K562 (cell line): ENCODE measurements around the gene SEMA4G. TPM values are rescaled to one million over a fixed set of nuclear protein-coding genes. Genes with fewer than 3 reads are reported as not detected.

ENCODE experiments used
- BHLHE40 ChIP-seq: IDR thresholded peaks from 2 replicates; pipeline ENCODE4 v1.6.1; 2011; ENCODE audit warnings: low read length, improper control_type of control experiment
- CBX5 ChIP-seq: IDR thresholded peaks from 2 replicates; pipeline ENCODE4 v1.6.1; 2014; ENCODE audit warnings: low read depth, borderline replicate concordance
- CTCFL ChIP-seq: IDR thresholded peaks from 2 replicates; pipeline ENCODE4 v1.6.1; 2011; ENCODE audit warnings: borderline replicate concordance, low read depth, mild to moderate bottlenecking, moderate library complexity, low read length; ENCODE audit not compliant: insufficient read depth, poor library complexity, severe bottlenecking
- E2F3 ChIP-seq: fragments of 250-450 bp; sonication (Bioruptor Pico); IDR thresholded peaks from 2 replicates; pipeline ENCODE4 v1.4.0; 2020; ENCODE audit warnings: mild to moderate bottlenecking
- ETS1 ChIP-seq: conservative IDR thresholded peaks from 2 replicates; pipeline ENCODE4 v1.6.1; 2011; ENCODE audit warnings: low read depth, mild to moderate bottlenecking, low read length; ENCODE audit not compliant: control insufficient read depth
- HNRNPH1 ChIP-seq: fragments of 200-400 bp; formaldehyde crosslinking; optimal IDR thresholded peaks from 2 replicates; pipeline ENCODE3; 2017; ENCODE audit warnings: low read depth, mild to moderate bottlenecking, low read length, moderate library complexity
- MAFG ChIP-seq: fragments of 450-650 bp; conservative IDR thresholded peaks from 2 replicates; pipeline ENCODE4 v1.6.1; 2016; ENCODE audit warnings: missing genetic modification characterization, missing compliant biosample characterization
- NRF1 ChIP-seq, 2 experiments: fragments of 450-650 bp; IDR thresholded peaks in 1 of 2; conservative IDR thresholded peaks in 1 of 2; 2 replicates each; pipeline ENCODE4 v1.6.1; 2014; ENCODE audit warnings: mild to moderate bottlenecking in 2 of 2
- POLR2G ChIP-seq: fragments of 200-400 bp; formaldehyde crosslinking; IDR thresholded peaks from 2 replicates; pipeline ENCODE4 v1.6.1; 2017; ENCODE audit warnings: low read depth, mild to moderate bottlenecking, antibody characterized with exemption, low read length, moderate library complexity
- RBFOX2 ChIP-seq: fragments of 200-400 bp; formaldehyde crosslinking; IDR thresholded peaks from 2 replicates; pipeline ENCODE4 v1.6.1; 2017; ENCODE audit warnings: low read depth, mild to moderate bottlenecking, low read length, moderate library complexity
- SAP30 ChIP-seq: fragments of 200-600 bp; sonication (generic); IDR thresholded peaks from 2 replicates; pipeline ENCODE4 v1.6.1; 2012; ENCODE audit warnings: borderline replicate concordance, low read depth, mild to moderate bottlenecking, moderate library complexity, low read length, control low read depth, inconsistent platforms; ENCODE audit not compliant: insufficient read depth, poor library complexity, severe bottlenecking
- TAF7 ChIP-seq: fragments of 450-650 bp; IDR thresholded peaks from 2 replicates; pipeline ENCODE4 v1.6.1; 2016; ENCODE audit warnings: missing genetic modification characterization, missing compliant biosample characterization
- TCF15 ChIP-seq: fragments of 250-450 bp; sonication (Bioruptor Pico); IDR thresholded peaks from 2 replicates; pipeline ENCODE4 v1.8.0; 2022; ENCODE audit warnings: moderate library complexity, mild to moderate bottlenecking, inconsistent platforms
- TOE1 ChIP-seq, 2 experiments: fragments of 450-650 bp in 1 of 2; sonication (generic) in 1 of 2; formaldehyde crosslinking in 1 of 2; IDR thresholded peaks; 2 replicates each; pipeline versions ENCODE4 v1.7.1 to v1.8.0; 2016 to 2022; ENCODE audit warnings: borderline replicate concordance in 2 of 2, mild to moderate bottlenecking in 2 of 2, antibody characterized with exemption in 1 of 2, inconsistent platforms in 1 of 2, low read depth in 1 of 2, missing genetic modification reagents in 1 of 2, moderate library complexity in 1 of 2
- XRCC5 ChIP-seq: fragments of 200-400 bp; formaldehyde crosslinking; IDR thresholded peaks from 2 replicates; pipeline ENCODE4 v1.6.1; 2017; ENCODE audit warnings: low read depth, mild to moderate bottlenecking, low read length
- ZFP1 ChIP-seq: fragments of 450-650 bp; formaldehyde crosslinking; IDR thresholded peaks from 2 replicates; pipeline ENCODE4 v1.4.0; 2020; ENCODE audit warnings: mild to moderate bottlenecking, mixed read lengths
- ZNF121 ChIP-seq: sonication (generic); formaldehyde crosslinking; conservative IDR thresholded peaks from 2 replicates; pipeline ENCODE4 v1.8.0; 2022; ENCODE audit warnings: missing genetic modification reagents
- ZNF124 ChIP-seq: sonication (generic); formaldehyde crosslinking; IDR thresholded peaks from 2 replicates; pipeline ENCODE4 v1.8.1; 2022; ENCODE audit warnings: missing genetic modification reagents
- ZNF324 ChIP-seq: fragments of 250-450 bp; sonication (Bioruptor Pico); IDR thresholded peaks from 2 replicates; pipeline ENCODE4 v1.4.0; 2020; ENCODE audit warnings: mild to moderate bottlenecking
- ZNF395 ChIP-seq: fragments of 200-800 bp; sonication (Bioruptor generic); IDR thresholded peaks from 2 replicates; pipeline ENCODE4 v1.6.1; 2017; ENCODE audit warnings: missing genetic modification characterization, missing compliant biosample characterization
- ZNF507 ChIP-seq: conservative IDR thresholded peaks from 2 replicates; pipeline ENCODE4 v1.6.1; 2017; ENCODE audit warnings: missing genetic modification characterization, missing compliant biosample characterization
- polyA plus RNA-seq, 8 experiments: library from polyadenylated mRNA; depleted of rRNA in 4 of 8; stranded (reverse) in 5 of 8; unstranded in 3 of 8; fragments of >200 nt; fragmentation: Nextera tagmentation in 2 of 8; fragmentation: Illumina TruSeq in 1 of 8; extraction: Ambion mirVana in 2 of 8; extraction: Trizol in 1 of 8; gene quantifications; 2 replicates each; pipeline versions ENCODE4 v1.2.1 to v1.2.3, GENCODE V29; 2011 to 2014; ENCODE audit warnings: inconsistent platforms in 1 of 8, missing spikeins in 1 of 8
- total RNA-seq, 7 experiments: library from RNA; depleted of rRNA in 6 of 7; stranded (reverse); fragments of >200 nt in 6 of 7; fragmentation: Illumina TruSeq in 2 of 7; extraction: Trizol in 2 of 7; gene quantifications; 2 replicates each; pipeline versions ENCODE4 v1.2.1 to v1.2.3, GENCODE V29; 2011 to 2021; ENCODE audit warnings: low replicate concordance in 1 of 7

Gene SEMA4G
- total and polyA plus RNA-seq, 9 of the 15 experiments (the other 6 are each of a cell fraction or from before 2014, with no cell fraction given): 0.40 to 7.8 (median 1.8) TPM

DNA sequence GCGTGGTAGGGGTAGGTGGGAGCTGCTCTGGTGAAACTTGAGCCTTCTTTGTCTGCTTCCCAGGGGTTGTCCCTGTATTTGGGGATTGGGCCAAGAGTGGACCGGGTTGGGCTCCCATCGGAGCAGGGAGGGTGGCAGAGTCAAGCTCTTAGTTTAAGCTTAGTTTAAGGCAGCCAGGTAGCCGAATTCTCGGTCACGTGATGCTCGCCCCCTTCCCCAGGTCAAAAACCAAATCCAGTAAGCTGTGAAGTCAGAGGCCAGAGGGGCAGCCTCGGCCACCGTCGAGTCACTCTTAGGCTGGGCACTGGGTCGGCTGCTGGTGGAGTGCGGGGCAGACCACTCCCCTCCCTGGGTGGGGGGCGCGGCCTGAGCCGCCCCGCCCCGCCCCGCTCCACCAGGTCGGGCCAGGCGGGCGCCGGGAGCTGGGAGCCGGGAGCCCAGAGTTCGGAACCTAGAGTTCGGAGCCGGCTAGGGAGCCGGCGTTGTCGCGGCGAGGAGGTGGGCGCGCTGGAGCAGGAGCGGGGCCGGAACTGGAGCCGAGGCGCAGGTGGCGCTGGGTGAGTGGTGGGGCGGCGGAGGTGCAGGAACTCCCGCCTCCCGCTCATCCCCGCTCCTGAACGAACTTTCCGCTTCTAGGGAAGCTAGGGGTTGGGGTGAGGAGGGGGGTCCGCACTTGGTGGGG, 27.5 kb downstream of the SEMA4G start (continued):
- TF ChIP-seq HNRNPH1 (no peak), TOE1 (IDR thresholded peaks at IDR 0.05; ENCODE audit: borderline replicate concordance) (peak; percentile 88), TOE1 (CRISPR knock-in tag; IDR thresholded peaks at IDR 0.05; ENCODE audit: borderline replicate concordance, low read depth) (no peak), ZNF324 (no peak), ZNF507 (tag) (no peak), RBFOX2 (peak; percentile 49), TAF7 (no peak), ZNF121 (no peak), SAP30 (no peak), MAFG (tag) (no peak), BHLHE40 (peak; percentile 61), TCF15 (CRISPR knock-in tag) (no peak), CBX5 (no peak), ZNF124 (CRISPR knock-in tag) (no peak), ETS1 (0 out of 2 replicates have a peak, but pooled peaks have one; percentile 53), ZNF395 (CRISPR knock-in tag) (peak; percentile 62; the same call in 1 of the 2 replicates), POLR2G (peak; percentile 49; the same call in 1 of the 2 replicates), XRCC5 (no peak), CTCFL (no peak), NRF1 (conservative IDR thresholded peaks at IDR 0.05 in 1 of 2, IDR thresholded peaks at IDR 0.05 in 1 of 2) (0 out of 4 replicates have a peak, but pooled peaks of 1 of the 2 experiments have one; percentile 39), ZFP1 (CRISPR knock-in tag) (no peak), E2F3 (CRISPR knock-in tag) (no peak)
